ENCODE measurements around the gene CRYBB1. TPM values are rescaled to one million over a fixed set of nuclear protein-coding genes. Genes with fewer than 3 reads are reported as not detected.

CRYBB1 gene
- total RNA-seq, 1 donor from 2014 or later = not detected

- H3K36me3 ChIP-seq = no peaks in the 10 kb centered on the region
- H3K4me1 ChIP-seq = peaks cover 14% of the 10 kb centered on the region
- no peak overlapping the region for H3K27ac ChIP-seq
- H3K27me3 ChIP-seq = no peaks in the 10 kb centered on the region
- H3K4me3 ChIP-seq = no peak overlapping the region
- intact Hi-C loops (cut with DNase I) = no loop called here
- TF ChIP-seq POLR2A (IDR thresholded peaks at IDR 0.05) (no peak), CTCF (IDR thresholded peaks at IDR 0.05) (no peak), POLR2AphosphoS5 (IDR thresholded peaks at IDR 0.05; ENCODE audit: insufficient read depth in 1 of 2, low read depth in 1 of 2) (no peak)
- DNase-seq (ENCODE audit: extremely low spot score in 2 of 2) = no peak
- H3K9me3 ChIP-seq = no peaks in the 10 kb centered on the region
Observed at GRCh38 chr22:26549902-26550497, 67.8 kb downstream of the CRYBB1 start.

MicroRNAs within 50 kb of the gene (microRNA counts, 767-probe panel; counts per million panel counts)
- microRNA hsa-miR-548j = 238 to 261 counts per million in 2 donors

Small RNA genes lying within 50 kb of the gene (microRNA-seq; reads per million reads assigned to microRNA genes)
- 1.4 reads per million for gene MIR548J (ENCODE audit: borderline number of aligned reads, borderline replicate concordance)

Small RNA genes lying within 50 kb of the gene (small RNA-seq; reads per million reads assigned to genes)
- gene MIR548J = not detected
- gene RF01874 = not detected

Other genes with a start within 250 kb of the CRYBB1 start
- gene ASPHD2, start 188.8 kb downstream of the CRYBB1 start, total RNA-seq = 2.2 TPM
- 36.1 TPM for gene HPS4, start 134.2 kb downstream of the CRYBB1 start, total RNA-seq
- gene SRRD, start 134.2 kb downstream of the CRYBB1 start, total RNA-seq = 11.0 TPM
- gene TFIP11, start 105.6 kb downstream of the CRYBB1 start, total RNA-seq = 23.1 TPM
- 96.3 TPM for gene TPST2, start 27.9 kb downstream of the CRYBB1 start, total RNA-seq
- gene CRYBA4, start 3.9 kb upstream of the CRYBB1 start, total RNA-seq = not detected
- gene MIAT, start 39.6 kb upstream of the CRYBB1 start, total RNA-seq = 2.7 TPM